T-helper 17 cell (primary cell): ENCODE data around the gene ERMARD. TPM values are rescaled to one million over a fixed set of nuclear protein-coding genes. Genes with fewer than 3 reads are reported as not detected.

Experiments
- ATAC-seq: fragments of 150-1000 bp; cut with Tn5 transposase; 2 replicates; pipeline ENCODE4 v1.10.0; 2021; ENCODE audit warnings: mild to moderate bottlenecking, moderate library complexity
- DNase-seq, 3 donors: peaks; one replicate each; pipeline versions ENCODE4 v3.0.0 to v3.0.0-alpha.2; 2020 to 2021
- H3K9me3 ChIP-seq: one replicate; pipeline ENCODE4 v1.7.0; 2013; ENCODE audit warnings: low read length, mild to moderate bottlenecking; ENCODE audit not compliant: control insufficient read depth, poor library complexity, severe bottlenecking
- H3K27ac Mint-ChIP-seq: one replicate; pipeline ENCODE4 v1.8.0; 2022; ENCODE audit warnings: mild to moderate bottlenecking, moderate library complexity, mixed read lengths
- H3K27me3 Mint-ChIP-seq: one replicate; pipeline ENCODE4 v1.8.0; 2022; ENCODE audit warnings: mixed read lengths
- H3K36me3 Mint-ChIP-seq: one replicate; pipeline ENCODE4 v1.8.0; 2022; ENCODE audit warnings: low read depth, mixed read lengths
- H3K4me1 Mint-ChIP-seq: one replicate; pipeline ENCODE4 v1.8.0; 2022; ENCODE audit warnings: mild to moderate bottlenecking, mixed read lengths
- H3K4me3 Mint-ChIP-seq: one replicate; pipeline ENCODE4 v1.8.0; 2022; ENCODE audit warnings: mild to moderate bottlenecking, moderate library complexity, mixed read lengths
- total RNA-seq, 4 donors: library from RNA in 2 of 4; stranded (reverse) in 2 of 4; gene quantifications; one replicate each; pipeline ENCODE4 v1.2.3 and lab custom pipeline; 2022 to 2026

Gene ERMARD
- total RNA-seq (10 to 100 TPM; 28.9 to 31.7 TPM), total RNA-seq (lab: John Stamatoyannopoulos, UW) (31.5 to 37.6 reads per million in 2 donors)

DNA sequence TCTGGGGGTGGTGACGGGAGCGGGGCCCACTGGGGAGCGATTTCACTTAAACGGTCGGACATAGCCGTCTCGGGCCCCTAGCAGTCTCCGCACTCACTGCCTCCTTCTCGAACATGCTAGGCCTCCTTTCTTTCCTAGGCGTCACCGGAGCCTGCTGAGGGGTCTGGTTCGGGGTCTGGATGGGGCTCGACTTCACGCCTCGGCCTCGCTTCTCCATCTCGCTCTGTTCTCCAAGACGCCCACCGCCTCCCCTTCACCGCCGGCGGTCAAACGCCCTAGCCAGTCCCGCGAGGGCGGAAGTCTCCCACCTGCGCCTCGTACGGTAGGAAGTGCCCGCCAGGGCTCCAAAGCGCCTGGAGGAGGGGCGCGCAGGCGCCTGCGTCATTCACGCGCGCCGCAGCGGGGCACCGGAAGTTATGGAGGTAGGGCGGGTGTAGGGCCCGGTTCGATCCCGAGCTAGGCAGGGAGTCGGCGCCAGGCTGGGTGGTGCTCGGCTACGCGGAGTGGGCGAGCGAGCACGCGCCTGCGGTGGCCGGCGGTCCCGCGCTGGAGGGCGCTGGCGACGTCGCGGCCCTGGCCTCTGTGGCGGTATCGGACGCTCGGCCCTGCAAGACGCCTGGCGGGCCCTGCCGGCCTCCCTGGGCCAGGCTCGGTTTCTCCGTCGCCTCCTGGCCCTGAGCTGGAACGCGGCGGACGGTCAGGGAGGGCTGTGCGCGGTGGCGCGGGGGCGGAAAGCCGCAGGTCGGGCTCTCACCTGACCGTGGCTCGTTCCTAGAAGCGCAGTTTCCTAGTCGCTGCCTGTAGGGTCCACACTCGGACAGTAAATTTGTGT, at the start of gene ERMARD, which contains the start of gene DYNLT2:
ERMARD (plus strand) TSS at position 381 of the 832 bp plus-strand sequence; CDS start at position 417, 36 bp downstream.
DYNLT2 (minus strand) TSS at position 331 of the 832 bp plus-strand sequence; CDS start at position 217, 114 bp downstream.
- peak within 1 kb of the TSS; percentile 98 for H3K4me3 Mint-ChIP-seq
- DNase-seq: peak; percentile 87 to 91 (median 88)
- peak; percentile 95 for ATAC-seq
- peaks cover 2% of the 10 kb centered on the region for H3K36me3 Mint-ChIP-seq
- no peaks in the 10 kb centered on the region for H3K27me3 Mint-ChIP-seq
- H3K9me3 ChIP-seq: no peaks in the 10 kb centered on the region
- peak within 1 kb of the TSS; percentile 99 for H3K27ac Mint-ChIP-seq
- H3K4me1 Mint-ChIP-seq: peaks cover 23% of the 10 kb centered on the region

DNA sequence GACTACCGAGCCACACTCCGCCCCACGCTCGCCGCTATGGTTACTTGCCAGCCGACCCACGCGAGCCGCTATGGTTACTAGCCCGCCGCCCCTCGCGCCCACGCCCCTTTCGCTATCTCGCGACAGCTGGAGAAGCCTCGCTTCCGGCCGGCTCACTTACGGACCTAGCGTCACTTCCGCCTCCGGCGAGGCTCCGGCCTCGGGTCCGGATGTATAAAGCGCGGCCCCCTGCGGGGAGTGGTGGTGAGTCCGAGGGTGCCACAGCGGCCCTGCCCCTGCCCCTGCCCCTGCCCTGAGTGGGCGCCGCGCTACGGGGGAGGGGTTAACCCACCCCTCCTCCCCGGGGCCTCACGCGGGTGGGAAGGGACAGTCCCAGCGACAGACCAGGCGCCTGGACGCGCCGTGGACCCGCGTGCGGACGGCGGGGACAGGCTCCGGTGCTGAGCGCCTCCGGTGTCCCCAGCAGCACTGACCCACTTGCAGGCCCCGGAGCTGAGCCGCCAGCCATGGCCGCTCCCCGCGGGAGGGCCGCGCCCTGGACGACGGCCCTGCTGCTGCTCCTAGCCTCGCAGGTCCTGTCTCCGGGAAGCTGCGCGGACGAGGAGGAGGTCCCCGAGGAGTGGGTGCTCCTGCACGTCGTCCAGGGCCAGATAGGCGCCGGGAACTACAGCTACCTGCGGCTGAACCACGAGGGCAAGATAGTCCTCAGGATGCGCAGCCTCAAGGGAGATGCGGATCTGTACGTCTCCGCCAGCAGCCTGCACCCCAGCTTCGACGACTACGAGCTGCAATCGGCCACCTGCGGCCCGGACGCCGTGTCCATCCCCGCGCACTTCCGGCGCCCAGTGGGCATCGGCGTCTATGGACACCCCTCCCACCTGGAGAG, 49.2 kb upstream of the ERMARD start, which contains the start of the genes C6orf120 and WDR27:
C6orf120 (plus strand) TSS at position 173 of the 886 bp plus-strand sequence; CDS start at position 507, 334 bp downstream.
WDR27 (minus strand) TSS at position 76 of the 886 bp plus-strand sequence. CDS start 13,024 bp downstream, outside the sequence.
- ATAC-seq: peak; percentile 91
- no peaks in the 10 kb centered on the region for H3K36me3 Mint-ChIP-seq
- no peaks in the 10 kb centered on the region for H3K9me3 ChIP-seq
- H3K27ac Mint-ChIP-seq: peak within 1 kb of the TSS; percentile 92
- peaks cover 33% of the 10 kb centered on the region for H3K4me1 Mint-ChIP-seq
- DNase-seq: peak; percentile 93 to 94 (median 94)
- no peaks in the 10 kb centered on the region for H3K27me3 Mint-ChIP-seq
- H3K4me3 Mint-ChIP-seq: peak within 1 kb of the TSS; percentile 90

DNA sequence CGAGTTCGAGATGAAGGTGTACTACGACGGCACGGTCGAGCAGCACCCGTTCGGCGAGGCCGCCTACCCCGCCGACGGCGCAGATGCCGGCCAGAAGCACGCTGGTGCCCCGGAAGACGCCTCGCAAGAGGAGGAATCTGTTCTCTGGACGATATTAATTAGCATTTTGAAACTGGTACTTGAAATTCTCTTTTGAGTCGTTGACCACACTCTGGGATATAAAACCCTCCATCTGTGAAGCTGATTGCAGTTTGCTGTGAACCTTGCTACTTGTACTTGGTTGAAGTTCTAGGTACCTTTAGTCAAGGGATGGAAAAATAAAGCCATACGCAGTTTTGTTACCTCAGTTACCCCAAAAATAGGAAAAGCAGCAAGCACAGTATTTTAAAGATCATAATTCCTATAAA, 48.6 kb upstream of the ERMARD start:
- no peaks in the 10 kb centered on the region for H3K27me3 Mint-ChIP-seq
- peak in 1 of 3 donors; percentile 23 for DNase-seq
- H3K9me3 ChIP-seq: no peaks in the 10 kb centered on the region
- H3K36me3 Mint-ChIP-seq: no peaks in the 10 kb centered on the region
- H3K4me1 Mint-ChIP-seq: peaks cover 33% of the 10 kb centered on the region
- peak; percentile 2 for ATAC-seq
- peak overlapping the region; percentile 92 for H3K27ac Mint-ChIP-seq
- H3K4me3 Mint-ChIP-seq: peak overlapping the region; percentile 90

DNA sequence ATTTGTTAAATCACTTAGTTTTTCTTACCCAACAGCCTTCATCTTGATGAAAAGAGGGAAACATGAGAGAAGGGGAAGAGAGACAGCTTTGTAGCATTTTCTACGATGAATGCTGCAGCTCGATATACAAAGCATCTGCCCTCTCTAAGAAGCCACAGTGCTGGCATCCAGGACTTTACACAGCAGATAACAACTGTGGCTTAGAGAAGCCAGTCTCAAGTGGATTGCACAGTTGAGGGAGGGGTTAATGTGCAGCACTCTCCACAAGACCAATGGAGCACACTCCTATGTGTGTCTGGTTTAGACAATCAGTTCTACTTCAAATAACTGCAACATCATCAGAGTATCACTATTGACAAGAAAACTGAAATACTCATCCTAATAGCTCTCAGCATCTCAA, 43.6 kb upstream of the ERMARD start:
- ATAC-seq (no peak), DNase-seq (no peak)
- H3K4me3 Mint-ChIP-seq: no peak overlapping the region
- H3K27ac Mint-ChIP-seq: peak overlapping the region; percentile 54
- no peaks in the 10 kb centered on the region for H3K36me3 Mint-ChIP-seq
- peaks cover 21% of the 10 kb centered on the region for H3K4me1 Mint-ChIP-seq
- no peaks in the 10 kb centered on the region for H3K9me3 ChIP-seq
- H3K27me3 Mint-ChIP-seq: no peaks in the 10 kb centered on the region

DNA sequence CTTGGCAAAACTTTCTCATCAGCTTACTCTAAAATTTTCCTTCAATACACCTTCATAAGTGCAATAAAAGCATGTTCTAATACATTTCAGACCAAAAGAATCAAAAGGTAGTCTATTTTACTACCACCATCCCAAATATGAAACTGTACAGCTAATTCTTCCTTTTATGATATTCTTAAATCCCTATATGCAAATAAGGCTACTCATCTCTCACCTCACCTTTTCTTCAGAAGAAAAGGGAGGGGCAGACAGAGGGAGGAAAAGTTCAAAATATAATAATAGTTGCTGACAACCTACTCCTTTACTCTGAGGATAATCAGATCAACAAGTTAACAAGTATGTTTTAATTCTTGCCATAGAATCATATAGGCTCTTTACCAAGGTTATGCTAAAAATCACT, 42.1 kb upstream of the ERMARD start:
- DNase-seq (no peak), ATAC-seq (no peak)
- H3K27ac Mint-ChIP-seq: peak overlapping the region; percentile 51
- no peak overlapping the region for H3K4me3 Mint-ChIP-seq
- no peaks in the 10 kb centered on the region for H3K36me3 Mint-ChIP-seq
- peaks cover 13% of the 10 kb centered on the region for H3K4me1 Mint-ChIP-seq
- H3K9me3 ChIP-seq: no peaks in the 10 kb centered on the region
- no peaks in the 10 kb centered on the region for H3K27me3 Mint-ChIP-seq

DNA sequence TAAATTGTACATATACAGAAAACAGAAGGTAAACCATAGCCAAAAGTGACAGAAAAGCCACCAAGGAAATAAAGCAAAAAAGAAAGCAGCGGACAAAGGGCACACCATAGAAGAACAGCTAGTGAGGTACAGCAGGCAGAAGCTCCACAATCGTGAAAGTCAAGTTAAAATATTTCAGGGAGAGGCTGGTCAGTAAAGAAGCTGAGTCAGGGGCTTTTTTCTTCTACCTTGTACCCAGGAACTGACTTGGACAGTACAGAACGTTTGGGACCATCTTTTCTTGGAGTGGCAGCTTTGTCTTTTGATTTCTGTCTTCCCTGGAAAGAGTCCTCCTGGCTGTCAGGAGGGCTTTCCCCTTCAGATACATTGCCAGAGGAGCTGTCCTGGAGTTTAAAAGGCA, 41.4 kb upstream of the ERMARD start:
- Mint-ChIP-seq H3K27me3 (no peaks in the 10 kb centered on the region), H3K4me3 (no peak overlapping the region), H3K27ac (peak overlapping the region; percentile 51), H3K36me3 (no peaks in the 10 kb centered on the region), H3K4me1 (peaks cover 10% of the 10 kb centered on the region)
- ATAC-seq: no peak
- no peaks in the 10 kb centered on the region for H3K9me3 ChIP-seq
- no peak for DNase-seq

DNA sequence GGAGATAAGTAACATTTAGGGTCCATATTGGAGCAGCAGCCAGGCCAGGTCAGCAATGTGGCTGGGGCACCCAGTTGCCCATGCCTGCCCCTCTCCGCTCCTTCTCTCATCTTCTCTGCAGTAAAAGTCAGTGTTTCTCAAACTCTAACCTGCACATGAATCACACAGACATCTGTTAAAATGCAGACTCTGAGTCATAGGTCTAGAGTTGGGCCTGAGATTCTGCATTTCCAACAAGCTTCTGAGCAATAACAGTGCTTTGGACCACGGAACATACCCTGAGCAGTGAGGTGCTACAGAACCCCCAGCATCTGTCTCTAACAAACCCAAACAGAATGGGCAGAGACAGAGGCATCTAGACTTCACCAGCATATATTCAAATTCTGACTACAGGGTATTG, 37.2 kb upstream of the ERMARD start:
- Mint-ChIP-seq H3K36me3 (peaks cover 2% of the 10 kb centered on the region), H3K27me3 (no peaks in the 10 kb centered on the region), H3K4me1 (peaks cover 6% of the 10 kb centered on the region), H3K27ac (no peak overlapping the region), H3K4me3 (peak overlapping the region; percentile 12)
- ATAC-seq (no peak), DNase-seq (no peak)
- H3K9me3 ChIP-seq: no peaks in the 10 kb centered on the region

DNA sequence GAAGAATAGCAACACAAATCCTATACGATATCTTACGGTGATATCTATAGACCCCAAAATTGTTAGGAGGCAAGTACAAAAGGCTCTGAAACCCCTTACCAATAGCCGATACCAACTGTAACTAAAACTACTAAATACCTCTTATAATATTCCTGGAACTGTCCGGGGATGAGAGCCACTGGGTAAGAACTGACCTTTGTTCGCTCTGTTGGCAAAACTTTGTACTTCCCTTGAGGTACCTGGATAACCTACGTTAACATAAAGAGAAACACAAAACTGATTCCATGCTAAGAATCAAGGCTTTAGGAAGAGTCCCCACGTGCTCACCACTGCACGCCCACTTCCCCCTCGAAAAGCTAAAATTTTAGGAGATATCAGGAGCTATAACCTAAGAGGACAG, 36.8 kb upstream of the ERMARD start:
- peaks cover 10% of the 10 kb centered on the region for H3K4me1 Mint-ChIP-seq
- H3K4me3 Mint-ChIP-seq: peak overlapping the region; percentile 12
- peaks cover 2% of the 10 kb centered on the region for H3K36me3 Mint-ChIP-seq
- H3K27ac Mint-ChIP-seq: no peak overlapping the region
- DNase-seq (no peak), ATAC-seq (no peak)
- no peaks in the 10 kb centered on the region for H3K27me3 Mint-ChIP-seq
- H3K9me3 ChIP-seq: no peaks in the 10 kb centered on the region

DNA sequence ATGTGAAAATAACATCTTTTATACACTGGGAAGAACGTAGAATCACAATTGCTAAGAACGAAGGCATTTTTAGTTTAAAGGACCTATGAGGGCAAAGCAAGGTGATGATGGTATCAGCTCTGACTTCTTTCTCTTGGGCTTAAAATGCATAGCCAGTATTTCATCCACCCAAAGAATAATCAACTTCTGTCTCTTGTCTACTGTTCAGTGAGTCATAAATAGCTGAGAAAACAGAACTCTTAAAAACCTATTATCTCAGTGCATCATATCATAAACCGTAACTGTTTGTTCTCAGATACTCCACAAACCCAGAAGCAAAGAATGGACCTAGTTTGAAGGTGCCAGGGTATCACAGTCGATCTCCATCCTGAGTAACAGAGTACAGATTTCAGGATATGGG, 32.3 kb upstream of the ERMARD start:
- H3K9me3 ChIP-seq: no peaks in the 10 kb centered on the region
- Mint-ChIP-seq H3K4me3 (no peak overlapping the region), H3K27me3 (no peaks in the 10 kb centered on the region), H3K4me1 (peaks cover 27% of the 10 kb centered on the region), H3K27ac (peak overlapping the region; percentile 81), H3K36me3 (peaks cover 5% of the 10 kb centered on the region)
- DNase-seq: no peak
- no peak for ATAC-seq

DNA sequence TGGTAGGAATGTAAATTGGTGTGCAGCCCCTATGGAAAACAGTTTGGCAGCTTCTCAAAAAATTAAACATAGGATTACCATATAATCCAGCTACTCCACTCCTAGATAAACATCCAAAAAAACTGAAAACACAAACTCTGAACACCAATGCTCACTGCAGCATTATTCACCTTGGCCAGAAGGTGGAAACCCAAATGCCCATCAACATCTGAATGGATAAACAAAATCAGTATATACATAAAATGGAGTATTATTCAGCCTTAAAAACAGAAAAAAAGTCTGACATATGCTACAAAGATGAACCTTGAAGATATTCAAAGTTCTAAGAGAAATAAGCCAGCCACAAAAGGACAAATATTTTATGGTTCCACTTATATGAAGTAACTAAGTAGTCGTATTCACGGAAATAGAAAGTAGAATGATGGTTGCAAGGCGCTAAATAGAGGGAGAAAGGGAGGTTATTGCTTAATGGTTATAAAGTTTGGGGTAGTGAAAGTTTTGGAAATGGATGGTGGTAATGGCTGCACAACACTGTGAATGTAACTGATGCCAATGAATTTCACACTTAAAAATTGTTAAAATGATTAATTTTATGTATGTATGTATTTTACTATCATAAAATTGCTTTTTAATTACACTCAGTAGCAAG, 31.1 kb upstream of the ERMARD start:
- peak overlapping the region; percentile 81 for H3K27ac Mint-ChIP-seq

DNA sequence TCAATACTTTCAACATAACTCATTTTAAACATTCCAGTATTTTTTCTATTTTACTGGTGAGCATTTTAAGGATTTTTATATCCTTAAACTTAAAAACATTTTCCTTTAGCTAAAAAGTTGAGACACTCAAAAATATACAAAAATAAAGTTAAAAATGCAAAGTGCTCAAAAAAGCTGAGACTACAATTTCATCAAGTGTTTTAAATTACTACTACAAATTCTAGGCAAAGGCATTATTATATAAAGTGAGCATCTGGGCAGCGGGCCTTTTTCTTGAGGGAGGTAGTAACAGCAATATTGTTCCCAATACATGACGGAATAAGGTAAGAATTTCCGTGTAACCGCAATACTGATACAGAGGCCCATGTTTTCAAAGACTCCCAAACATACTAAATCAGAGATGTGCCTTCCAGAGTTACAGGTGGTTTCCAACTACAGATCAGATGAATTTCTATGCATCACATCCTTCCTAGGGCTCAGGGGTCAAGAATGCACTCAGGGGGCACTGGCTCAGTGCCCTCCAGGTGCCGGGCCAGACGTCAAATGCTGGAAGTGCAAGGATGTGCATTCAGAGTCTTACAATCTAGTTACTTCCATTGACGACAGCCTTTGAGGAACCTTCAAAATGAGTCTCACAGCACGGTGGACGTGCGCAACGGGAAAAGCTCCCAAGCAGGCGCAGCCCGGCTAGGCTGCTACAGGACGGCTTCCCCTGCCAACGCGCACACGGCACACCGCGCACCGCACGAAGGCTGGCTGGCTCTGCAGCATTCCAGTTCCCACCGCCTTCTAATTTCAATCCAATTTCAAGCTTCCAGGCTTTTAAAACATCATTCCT, 28.8 kb upstream of the ERMARD start:
- DNase-seq (peak in 2 of 3 donors; percentile 12 to 15), ATAC-seq (peak; percentile 44)
- peaks cover 3% of the 10 kb centered on the region for H3K36me3 Mint-ChIP-seq
- peaks cover 33% of the 10 kb centered on the region for H3K4me1 Mint-ChIP-seq
- H3K4me3 Mint-ChIP-seq: peak overlapping the region; percentile 98
- peak overlapping the region; percentile 99 for H3K27ac Mint-ChIP-seq
- no peaks in the 10 kb centered on the region for H3K27me3 Mint-ChIP-seq
- H3K9me3 ChIP-seq: no peaks in the 10 kb centered on the region

More for the DNA sequence above, 31.1 kb upstream of the ERMARD start:
- DNase-seq: no peak
- Mint-ChIP-seq H3K36me3 (peaks cover 5% of the 10 kb centered on the region), H3K4me3 (no peak overlapping the region), H3K27me3 (no peaks in the 10 kb centered on the region), H3K4me1 (peaks cover 27% of the 10 kb centered on the region)
- ATAC-seq: no peak
- H3K9me3 ChIP-seq: no peaks in the 10 kb centered on the region
